HG02938 (cell line): ENCODE measurements around the gene CNTNAP2.

ENCODE experiments used
- ATAC-seq: cut with Tn5 transposase; IDR thresholded peaks from one replicate; pipeline ENCODE4 v1.9.1; 2021; ENCODE audit warnings: mild to moderate bottlenecking, moderate library complexity; ENCODE audit not compliant: unreplicated experiment

Gene CNTNAP2

GRCh38 chr7:147978651-147979050, 1862.0 kb downstream of the CNTNAP2 start:
- no peak for ATAC-seq

DNA sequence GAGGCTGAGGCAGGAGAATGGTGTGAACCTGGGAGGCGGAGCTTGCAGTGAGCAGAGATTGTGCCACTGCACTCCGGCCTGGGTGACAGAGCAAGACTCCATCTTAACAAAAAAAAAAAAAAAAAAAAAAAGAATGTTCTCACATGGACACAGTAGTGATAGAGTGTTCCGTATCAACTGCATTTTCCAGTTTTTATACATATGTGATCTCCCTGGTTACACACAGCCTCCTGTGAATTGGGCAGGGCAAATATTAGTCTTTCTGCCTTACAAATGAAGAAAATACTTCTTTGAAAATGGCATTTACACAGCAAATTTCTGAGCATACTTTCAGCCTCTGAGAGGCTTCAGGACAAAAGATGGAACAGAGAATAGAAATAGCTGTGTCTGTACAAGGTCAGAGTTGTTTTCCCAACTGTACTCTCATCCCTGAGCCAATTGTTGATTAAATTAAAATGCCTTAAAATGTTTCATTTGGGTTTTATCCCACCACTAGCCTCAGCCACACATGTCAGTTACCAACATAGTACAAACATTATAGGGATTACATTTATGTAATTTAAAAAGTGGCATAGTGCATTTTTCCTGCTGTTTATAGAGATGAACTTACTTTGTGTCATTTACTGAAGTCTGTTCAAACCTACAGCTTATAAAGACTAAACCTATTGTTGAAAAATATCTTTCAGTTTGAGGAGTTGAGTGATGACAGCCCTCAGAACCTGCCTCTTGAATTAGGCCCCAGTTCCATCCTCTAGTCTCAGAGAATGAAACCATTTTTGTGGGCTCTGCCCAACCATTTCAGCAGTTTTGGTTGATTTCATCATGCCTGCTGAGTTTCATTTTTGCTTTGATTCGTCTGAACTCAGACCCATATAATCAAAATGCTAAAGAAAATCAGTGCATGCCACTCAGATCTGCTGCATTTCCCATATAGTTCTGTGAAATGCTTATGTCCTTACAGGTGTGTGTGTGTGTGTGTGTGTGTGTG, 1864.5 kb downstream of the CNTNAP2 start:
- peak; percentile 74 for ATAC-seq

DNA sequence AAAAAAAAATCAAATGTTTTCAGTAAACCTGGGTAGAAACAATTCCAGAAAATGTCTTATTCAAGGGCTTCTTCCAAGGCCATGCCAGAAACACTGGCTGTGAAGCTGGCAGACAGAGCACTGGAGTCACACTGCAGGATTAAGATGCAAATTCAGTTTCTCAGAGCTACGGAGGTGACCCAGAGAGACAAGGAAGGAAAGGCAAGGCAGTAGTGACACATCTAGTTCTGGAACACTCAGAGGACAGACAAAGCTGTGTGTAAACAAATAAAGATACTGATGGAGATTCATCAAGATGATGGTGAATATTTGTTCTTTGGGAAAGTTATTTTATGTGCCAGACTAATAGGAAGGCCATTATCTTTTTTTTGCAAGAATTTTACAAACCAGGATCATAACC, 1865.7 kb downstream of the CNTNAP2 start:
- no peak for ATAC-seq

GRCh38 chr7:147984265-147984664, 1867.7 kb downstream of the CNTNAP2 start:
- no peak for ATAC-seq

- ATAC-seq, result no peak
Measured at GRCh38 chr7:147990079-147990478, 1873.5 kb downstream of the CNTNAP2 start.

GRCh38 chr7:147990942-147991341, 1874.3 kb downstream of the CNTNAP2 start:
- ATAC-seq, result no peak

- ATAC-seq, result no peak
Measured at GRCh38 chr7:147992698-147993097, 1876.1 kb downstream of the CNTNAP2 start.

GRCh38 chr7:147997636-147998035, 1881.0 kb downstream of the CNTNAP2 start:
- ATAC-seq, result no peak

- ATAC-seq, result no peak
Measured at GRCh38 chr7:147999962-148000361, 1883.4 kb downstream of the CNTNAP2 start.

GRCh38 chr7:148011753-148012152, 1895.2 kb downstream of the CNTNAP2 start:
- no peak for ATAC-seq

DNA sequence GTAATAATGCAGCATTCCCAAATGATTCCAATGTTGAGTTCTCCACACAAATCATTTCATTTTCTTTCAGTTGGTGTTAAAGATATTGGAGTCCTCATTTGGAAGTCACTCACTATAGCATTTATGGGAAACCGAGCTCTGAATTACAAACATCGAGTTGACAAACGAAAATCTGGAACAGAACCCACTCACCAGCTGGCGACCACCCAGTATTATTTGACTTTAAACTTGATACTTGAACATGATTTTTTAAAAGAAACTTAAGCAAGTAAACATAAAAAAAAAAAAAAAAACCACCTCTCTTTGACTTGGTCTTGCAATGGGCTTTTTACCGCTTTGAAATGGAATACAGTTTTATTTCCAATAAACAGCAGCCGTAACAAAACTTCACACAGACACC, 1897.4 kb downstream of the CNTNAP2 start:
- ATAC-seq, result no peak

DNA sequence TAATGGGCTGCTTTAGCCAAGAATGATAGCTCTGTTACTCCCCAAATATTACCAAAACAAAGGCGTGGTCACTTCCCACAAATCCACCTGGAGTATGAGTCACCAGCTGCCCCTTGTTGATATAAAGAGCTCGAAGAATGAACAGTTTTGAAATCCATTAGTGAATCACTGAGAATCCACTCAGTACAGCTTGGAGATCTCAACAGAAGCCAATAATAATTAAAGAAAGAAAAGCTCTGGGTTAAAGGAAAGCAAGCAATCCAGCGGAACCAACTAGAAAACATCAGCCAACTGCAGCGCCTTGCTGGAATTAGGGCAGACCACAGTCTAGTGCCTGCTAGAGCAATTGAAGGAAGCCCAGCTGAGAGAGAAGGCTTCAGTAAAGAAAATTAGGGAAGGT, 1897.9 kb downstream of the CNTNAP2 start:
- no peak for ATAC-seq

DNA sequence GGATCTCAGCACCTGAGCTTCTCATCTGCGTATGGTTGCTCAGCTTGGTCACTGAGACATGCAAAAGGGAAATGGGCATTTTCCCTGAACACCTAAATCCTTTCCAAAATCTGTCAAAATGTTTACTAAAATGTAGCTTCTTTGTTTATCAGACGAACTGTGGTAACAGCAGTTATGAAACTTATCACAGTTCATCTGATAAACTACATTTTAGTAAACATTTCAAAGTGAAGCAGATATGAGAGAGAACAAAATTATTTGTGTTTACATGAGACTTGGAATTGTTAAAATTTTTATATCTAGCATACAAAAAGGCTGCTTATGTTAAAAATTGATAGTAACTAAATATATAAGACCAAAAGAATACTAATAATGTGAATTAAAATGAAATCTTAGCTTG, 1900.5 kb downstream of the CNTNAP2 start:
- no peak for ATAC-seq

DNA sequence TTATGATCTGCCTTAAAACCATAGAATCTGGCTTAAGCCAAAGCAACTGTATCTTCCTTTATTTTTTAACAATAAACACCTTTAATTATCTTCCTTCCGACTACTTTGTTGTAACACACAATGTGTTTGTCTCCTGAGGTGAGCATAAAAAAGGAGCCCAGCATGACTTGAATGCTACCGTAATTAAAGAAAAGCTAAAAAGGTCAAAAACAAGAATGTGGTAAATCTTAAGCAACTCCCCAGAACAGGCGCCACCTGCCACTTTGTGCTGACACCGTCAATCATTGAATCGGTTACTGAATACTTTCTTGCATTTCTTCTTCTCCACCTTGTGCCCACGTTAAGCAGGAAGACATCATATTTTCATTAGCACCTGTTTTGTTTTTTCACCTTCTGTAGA, 1904.1 kb downstream of the CNTNAP2 start:
- no peak for ATAC-seq

- ATAC-seq, result no peak
Measured at GRCh38 chr7:148021507-148022045, 1905.0 kb downstream of the CNTNAP2 start.

DNA sequence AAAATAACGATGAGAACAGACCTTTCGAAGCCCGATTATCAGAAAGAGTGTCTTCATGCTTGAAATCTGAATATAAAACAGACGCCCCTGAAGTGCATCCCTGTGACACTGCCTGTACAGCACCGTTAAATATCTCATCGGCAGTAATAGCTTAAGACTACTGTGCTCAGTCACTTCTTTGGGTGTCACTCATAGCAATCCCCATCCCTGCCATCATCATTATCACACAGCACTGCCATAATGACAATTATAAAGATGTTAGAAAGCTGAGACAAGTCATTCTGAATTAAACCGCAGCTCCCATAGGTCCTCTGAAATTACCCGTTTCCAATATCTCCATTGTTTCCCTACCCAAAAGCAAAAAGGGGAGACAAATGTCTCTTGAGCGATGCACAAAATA, 1906.2 kb downstream of the CNTNAP2 start:
- ATAC-seq, result no peak

DNA sequence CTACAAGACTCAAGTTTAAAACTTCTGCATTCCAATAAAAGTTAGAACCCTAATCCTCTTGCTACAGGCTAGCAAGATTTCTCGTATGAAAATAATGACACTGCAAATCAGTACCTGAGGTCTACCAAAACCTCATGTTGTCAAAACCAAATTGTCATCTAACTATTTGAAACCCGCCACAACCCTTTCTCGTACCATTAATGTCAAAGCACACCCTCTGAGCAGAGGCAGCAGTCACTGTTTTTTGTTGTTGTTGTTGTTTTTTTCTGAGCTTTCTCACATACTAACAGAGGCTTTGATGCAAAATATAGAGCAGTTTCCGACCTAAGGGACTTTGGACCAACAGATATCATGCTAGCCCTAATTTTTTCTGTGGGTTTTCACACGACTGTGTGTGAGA, 1910.1 kb downstream of the CNTNAP2 start:
- ATAC-seq, result no peak

GRCh38 chr7:148028165-148028564, 1911.6 kb downstream of the CNTNAP2 start:
- ATAC-seq, result no peak

GRCh38 chr7:148031019-148031418, 1914.4 kb downstream of the CNTNAP2 start:
- ATAC-seq, result no peak

DNA sequence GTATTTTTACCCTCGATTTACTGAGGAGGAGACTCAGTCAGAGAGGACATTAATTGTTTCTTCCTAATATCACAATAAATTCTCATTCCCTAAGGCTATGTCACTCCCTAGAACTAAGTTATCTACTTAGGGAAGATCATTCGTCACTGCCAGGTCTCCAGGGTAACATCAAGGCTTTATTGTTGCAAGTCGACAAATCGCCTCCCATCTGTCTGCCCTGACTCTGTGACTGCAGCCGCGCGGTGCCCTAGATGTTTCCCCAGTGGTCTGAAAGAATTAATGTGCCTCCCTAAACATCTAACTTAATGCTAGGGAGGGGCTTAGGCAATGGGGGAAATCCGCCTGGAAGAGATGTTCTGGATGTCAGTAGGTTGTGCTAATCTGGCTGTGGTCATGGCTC, 1915.2 kb downstream of the CNTNAP2 start:
- no peak for ATAC-seq

DNA sequence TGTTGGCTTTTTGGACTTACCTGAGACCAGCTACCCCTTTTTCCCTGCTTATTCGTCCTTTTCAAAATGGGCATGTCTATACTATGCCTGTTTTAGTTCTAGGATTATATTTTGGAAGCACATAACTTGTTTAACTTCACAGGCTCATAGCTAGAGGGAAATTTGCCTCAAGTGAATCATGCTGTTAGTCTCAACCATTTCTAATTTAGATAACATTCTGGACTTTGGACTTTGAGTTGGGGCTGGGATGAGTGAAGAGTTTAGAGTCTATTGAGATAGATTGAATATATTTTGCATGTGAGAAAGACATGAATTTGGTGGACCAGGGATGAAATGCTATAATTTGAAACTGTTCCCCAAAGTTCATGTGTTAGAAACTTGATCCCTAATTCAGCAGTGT, 1919.3 kb downstream of the CNTNAP2 start:
- ATAC-seq, result no peak

GRCh38 chr7:148037044-148037443, 1920.4 kb downstream of the CNTNAP2 start:
- ATAC-seq, result no peak
